SK-N-MC (cell line): ENCODE measurements around the gene UXS1.
"Not testable (repeated sequence)": the region's sequence is repeated elsewhere in the genome, so short reads cannot be mapped to it uniquely, and the experiment has no call there.

Source experiments
- DNase-seq: peaks from one replicate; pipeline ENCODE4 v3.0.0-alpha.2; 2011; ENCODE audit warnings: low read depth, low spot score
- H3K27ac ChIP-seq: fragments of 200-600 bp; sonication (generic); 2 replicates; pipeline ENCODE4 v1.5.1; 2016; ENCODE audit warnings: mixed run types
- H3K36me3 ChIP-seq: fragments of 200-600 bp; sonication (generic); 2 replicates; pipeline ENCODE4 v1.6.1; 2017; ENCODE audit warnings: antibody characterized with exemption, low read length, mixed read lengths; ENCODE audit not compliant: insufficient read depth
- H3K4me3 ChIP-seq: fragments of 200-600 bp; sonication (generic); 2 replicates; pipeline ENCODE4 v1.5.1; 2016
- H3K9ac ChIP-seq: fragments of 200-600 bp; sonication (generic); 2 replicates; pipeline ENCODE4 v1.8.0; 2017; ENCODE audit warnings: mixed run types, mixed read lengths; ENCODE audit not compliant: insufficient read length
- H3K9me3 ChIP-seq: fragments of 200-600 bp; sonication (generic); 2 replicates; pipeline ENCODE4 v1.6.1; 2017; ENCODE audit warnings: low read depth, mild to moderate bottlenecking, antibody characterized with exemption, low read length, moderate library complexity, mixed read lengths
- EZH2 ChIP-seq: fragments of 200-600 bp; sonication (generic); IDR thresholded peaks from one replicate; pipeline ENCODE4 v1.6.1; 2017; ENCODE audit warnings: antibody characterized with exemption
- FOXP2 ChIP-seq: optimal IDR thresholded peaks from 2 replicates; pipeline ENCODE3; 2011; ENCODE audit warnings: mild to moderate bottlenecking, moderate library complexity; ENCODE audit not compliant: insufficient read depth; ENCODE audit errors: extremely low read length, control extremely low read depth
- POLR2AphosphoS5 ChIP-seq: IDR thresholded peaks from 2 replicates; pipeline ENCODE4 v1.6.1; 2012; ENCODE audit warnings: mild to moderate bottlenecking, low read depth, low read length, borderline replicate concordance

UXS1 gene

GRCh38 chr2:106193977-106194778, at the start of gene UXS1:
Gene UXS1 (minus strand): TSS chr2:106194301. CDS start chr2:106194241, 60 bp downstream.
- Histone ChIP-seq H3K9me3 (no peaks in the 10 kb centered on the region), H3K4me3 (peak within 1 kb of the TSS; percentile 97), H3K9ac (peak within 1 kb of the TSS; percentile 91), H3K36me3 (no peaks in the 10 kb centered on the region), H3K27ac (no peak within 1 kb of the TSS)
- no peak for TF ChIP-seq FOXP2
- TF ChIP-seq POLR2AphosphoS5 = peak; percentile 95
- DNase-seq = peak; percentile 81

DNA sequence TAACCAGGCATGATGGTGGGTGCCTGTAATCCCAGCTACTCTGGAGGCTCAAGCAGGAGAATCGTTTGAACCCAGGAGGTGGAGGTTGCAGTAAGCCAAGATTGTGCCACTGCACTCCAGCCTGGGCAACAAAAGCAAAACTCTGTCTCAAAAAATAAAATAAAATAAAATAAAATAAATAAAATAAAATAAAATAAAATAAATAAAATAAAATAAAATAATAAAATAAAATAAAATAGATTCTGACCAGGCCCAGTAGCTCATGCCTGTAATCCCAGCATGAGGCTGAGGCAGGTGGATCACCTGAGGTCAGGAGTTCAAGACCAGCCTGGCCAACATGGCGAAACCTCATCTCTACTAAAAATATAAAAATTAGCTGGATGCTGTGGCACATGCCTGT, 45.4 kb upstream of the UXS1 start:
- H3K9me3 ChIP-seq, H3K9ac ChIP-seq, H3K27ac ChIP-seq, H3K4me3 ChIP-seq, H3K36me3 ChIP-seq, DNase-seq: not testable (repeated sequence)

GRCh38 chr2:106235392-106235791, 41.3 kb upstream of the UXS1 start:
- DNase-seq, H3K4me3 ChIP-seq, H3K27ac ChIP-seq, H3K36me3 ChIP-seq, H3K9ac ChIP-seq, H3K9me3 ChIP-seq: not testable (repeated sequence)

- Histone ChIP-seq H3K9me3 (no peaks in the 10 kb centered on the region), H3K9ac (no peak overlapping the region), H3K27ac (no peak overlapping the region), H3K36me3 (no peaks in the 10 kb centered on the region), H3K4me3 (no peak overlapping the region)
- DNase-seq = no peak
- no peak for TF ChIP-seq POLR2AphosphoS5
- no peak for TF ChIP-seq EZH2
- no peak for TF ChIP-seq FOXP2
Measured at GRCh38 chr2:106233350-106233706, 39.2 kb upstream of the UXS1 start.

DNA sequence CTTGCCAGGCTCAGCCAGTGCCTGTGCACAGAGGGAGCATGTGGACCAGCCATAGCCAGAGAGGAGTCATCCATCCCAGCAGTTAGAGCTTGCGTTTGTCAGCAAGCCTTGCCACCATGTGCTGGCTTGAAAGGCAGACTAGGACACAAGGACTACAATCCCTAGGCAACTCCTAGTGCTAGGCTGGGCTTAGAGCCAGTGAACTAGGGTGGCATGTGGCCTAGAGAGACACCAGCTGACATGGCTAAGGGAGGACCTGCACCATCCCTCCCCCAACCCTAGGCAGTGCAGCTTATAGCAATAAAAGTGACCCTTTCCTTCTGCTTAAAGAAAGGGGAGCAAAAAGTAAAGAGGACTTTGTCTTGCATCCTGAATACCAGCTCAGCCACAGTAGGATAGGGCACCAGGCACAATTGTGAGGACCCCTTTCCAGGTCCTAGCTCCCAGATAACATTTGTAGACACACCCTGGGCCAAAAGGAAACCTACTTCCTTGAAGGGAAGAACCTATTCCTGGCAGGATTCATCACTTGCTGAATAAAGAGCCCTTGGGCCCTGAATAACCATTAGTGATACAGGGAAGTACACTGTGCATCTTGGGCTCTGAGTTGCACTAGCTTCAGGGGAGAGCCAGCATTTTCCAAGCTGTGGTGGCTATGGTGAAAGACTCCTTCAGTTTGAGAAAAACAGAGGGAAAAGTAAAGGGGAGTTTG, 38.7 kb upstream of the UXS1 start:
- H3K36me3 ChIP-seq = no peaks in the 10 kb centered on the region
- TF ChIP-seq FOXP2 (no peak), POLR2AphosphoS5 (no peak), EZH2 (no peak)
- H3K4me3 ChIP-seq = no peak overlapping the region
- H3K9me3 ChIP-seq = no peaks in the 10 kb centered on the region
- H3K27ac ChIP-seq = no peak overlapping the region
- no peak overlapping the region for H3K9ac ChIP-seq
- DNase-seq = no peak

DNA sequence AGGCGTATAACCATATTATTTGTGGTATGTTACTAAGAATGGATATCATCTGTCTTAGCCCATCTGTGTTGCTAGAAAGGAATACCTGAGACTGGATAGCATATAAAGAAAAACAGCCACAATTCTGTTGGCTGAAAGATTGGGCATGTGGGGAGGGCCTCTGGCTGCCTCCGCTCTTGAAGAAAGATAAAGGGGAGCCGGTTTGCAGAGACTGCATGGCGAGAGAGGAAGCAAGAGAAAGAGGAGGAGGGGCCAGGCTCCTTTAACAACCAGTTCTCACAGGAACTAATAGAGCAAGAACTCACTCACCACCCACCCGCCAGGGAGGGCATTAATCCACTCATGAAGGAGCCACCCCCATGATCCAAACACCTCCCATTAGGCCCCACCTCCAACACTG, 29.2 kb upstream of the UXS1 start:
- no peak for DNase-seq
- Histone ChIP-seq H3K27ac (no peak overlapping the region), H3K36me3 (no peaks in the 10 kb centered on the region), H3K4me3 (no peak overlapping the region), H3K9me3 (no peaks in the 10 kb centered on the region), H3K9ac (no peak overlapping the region)
- TF ChIP-seq POLR2AphosphoS5 (no peak), EZH2 (no peak), FOXP2 (no peak)

GRCh38 chr2:106222057-106222456, 28.0 kb upstream of the UXS1 start:
- H3K4me3 ChIP-seq, H3K9me3 ChIP-seq, H3K27ac ChIP-seq, H3K36me3 ChIP-seq, H3K9ac ChIP-seq, DNase-seq: not testable (repeated sequence)

- DNase-seq = no peak
- no peak overlapping the region for H3K27ac ChIP-seq
- no peaks in the 10 kb centered on the region for H3K9me3 ChIP-seq
- H3K36me3 ChIP-seq = no peaks in the 10 kb centered on the region
- TF ChIP-seq POLR2AphosphoS5 (no peak), FOXP2 (no peak), EZH2 (no peak)
- no peak overlapping the region for H3K9ac ChIP-seq
- no peak overlapping the region for H3K4me3 ChIP-seq
Measured at GRCh38 chr2:106219813-106220212, 25.7 kb upstream of the UXS1 start.

DNA sequence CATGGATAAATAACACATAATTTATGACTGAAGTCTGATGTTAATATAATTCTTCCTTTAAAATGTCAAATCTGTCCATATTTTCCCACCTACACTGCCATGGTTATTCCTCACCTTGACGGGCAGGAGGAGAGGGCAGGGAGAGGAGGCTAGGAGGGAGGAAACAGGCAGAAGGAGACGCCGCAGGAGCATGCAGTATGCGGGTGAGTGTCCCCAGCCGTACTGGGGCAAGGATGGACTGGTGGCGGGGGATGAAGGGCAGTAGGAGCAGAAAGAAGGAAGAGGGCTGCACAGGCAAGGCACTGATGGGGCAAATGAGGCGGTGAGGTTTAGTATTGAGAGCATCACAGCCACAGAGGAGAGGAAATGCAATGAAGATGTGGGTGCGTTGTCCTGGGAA, 25.1 kb upstream of the UXS1 start:
- not testable (repeated sequence) for H3K27ac ChIP-seq, H3K9ac ChIP-seq, H3K36me3 ChIP-seq, DNase-seq, H3K4me3 ChIP-seq, H3K9me3 ChIP-seq
